ENCODE results near the gene KAZN. TPM values are rescaled to one million over a fixed set of nuclear protein-coding genes. Genes with fewer than 3 reads are reported as not detected.

Gene KAZN
- total RNA-seq, 1 donor from 2014 or later: 40.6 TPM

- no peak for DNase-seq (ENCODE audit: low spot score)
These were observed 171.2 kb downstream of the KAZN start for GRCh38 chr1:14769486-14770274.

- no peak for DNase-seq (ENCODE audit: low spot score)
These were observed 175.0 kb downstream of the KAZN start for GRCh38 chr1:14773396-14774025.

- no peak for DNase-seq (ENCODE audit: low spot score)
These were observed 175.7 kb downstream of the KAZN start for GRCh38 chr1:14774225-14774624.

GRCh38 chr1:14774988-14775387 is 176.5 kb downstream of the KAZN start:
- no peak for DNase-seq (ENCODE audit: low spot score)

GRCh38 chr1:14775434-14775833 is 176.9 kb downstream of the KAZN start:
- no peak for DNase-seq (ENCODE audit: low spot score)

GRCh38 chr1:14777516-14778506 is 179.3 kb downstream of the KAZN start:
- no peak for DNase-seq (ENCODE audit: low spot score)

GRCh38 chr1:14778541-14778897 is 180.0 kb downstream of the KAZN start:
- DNase-seq (ENCODE audit: low spot score): no peak

GRCh38 chr1:14778898-14779865 is 180.7 kb downstream of the KAZN start:
- no peak for DNase-seq (ENCODE audit: low spot score)

GRCh38 chr1:14780271-14780670 is 181.8 kb downstream of the KAZN start:
- no peak for DNase-seq (ENCODE audit: low spot score)

GRCh38 chr1:14781811-14782210 is 183.3 kb downstream of the KAZN start:
- DNase-seq (ENCODE audit: low spot score): no peak

- no peak for DNase-seq (ENCODE audit: low spot score)
These were observed 184.5 kb downstream of the KAZN start for GRCh38 chr1:14782741-14783591.

GRCh38 chr1:14783592-14783886 is 185.1 kb downstream of the KAZN start:
- no peak for DNase-seq (ENCODE audit: low spot score)

GRCh38 chr1:14784790-14785773 is 186.6 kb downstream of the KAZN start:
- no peak for DNase-seq (ENCODE audit: low spot score)

- no peak for DNase-seq (ENCODE audit: low spot score)
These were observed 187.7 kb downstream of the KAZN start for GRCh38 chr1:14786109-14786675.

GRCh38 chr1:14786681-14787080 is 188.2 kb downstream of the KAZN start:
- no peak for DNase-seq (ENCODE audit: low spot score)

- DNase-seq (ENCODE audit: low spot score): peak; percentile 52
These were observed 189.1 kb downstream of the KAZN start for GRCh38 chr1:14787604-14788003.

GRCh38 chr1:14788080-14788479 is 189.6 kb downstream of the KAZN start:
- DNase-seq (ENCODE audit: low spot score): no peak

GRCh38 chr1:14790982-14791381 is 192.5 kb downstream of the KAZN start:
- DNase-seq (ENCODE audit: low spot score): no peak

- DNase-seq (ENCODE audit: low spot score): no peak
These were observed 193.2 kb downstream of the KAZN start for GRCh38 chr1:14791654-14792053.

All from ureter (tissue), 1 donor.